Activated gamma-delta T cell treated with anti-CD3 and anti-CD28 coated beads, Interleukin-2, amount 50 U/mL, for 16 hours (primary cell): Measurements from ENCODE around the gene GPS2.
"Not testable (repeated sequence)": the region's sequence is repeated elsewhere in the genome, so short reads cannot be mapped to it uniquely, and the experiment has no call there.

Experiments used
- DNase-seq: peaks from one replicate; pipeline ENCODE4 v3.0.0-alpha.2; 2020; ENCODE audit warnings: low read depth

GPS2 gene

DNA sequence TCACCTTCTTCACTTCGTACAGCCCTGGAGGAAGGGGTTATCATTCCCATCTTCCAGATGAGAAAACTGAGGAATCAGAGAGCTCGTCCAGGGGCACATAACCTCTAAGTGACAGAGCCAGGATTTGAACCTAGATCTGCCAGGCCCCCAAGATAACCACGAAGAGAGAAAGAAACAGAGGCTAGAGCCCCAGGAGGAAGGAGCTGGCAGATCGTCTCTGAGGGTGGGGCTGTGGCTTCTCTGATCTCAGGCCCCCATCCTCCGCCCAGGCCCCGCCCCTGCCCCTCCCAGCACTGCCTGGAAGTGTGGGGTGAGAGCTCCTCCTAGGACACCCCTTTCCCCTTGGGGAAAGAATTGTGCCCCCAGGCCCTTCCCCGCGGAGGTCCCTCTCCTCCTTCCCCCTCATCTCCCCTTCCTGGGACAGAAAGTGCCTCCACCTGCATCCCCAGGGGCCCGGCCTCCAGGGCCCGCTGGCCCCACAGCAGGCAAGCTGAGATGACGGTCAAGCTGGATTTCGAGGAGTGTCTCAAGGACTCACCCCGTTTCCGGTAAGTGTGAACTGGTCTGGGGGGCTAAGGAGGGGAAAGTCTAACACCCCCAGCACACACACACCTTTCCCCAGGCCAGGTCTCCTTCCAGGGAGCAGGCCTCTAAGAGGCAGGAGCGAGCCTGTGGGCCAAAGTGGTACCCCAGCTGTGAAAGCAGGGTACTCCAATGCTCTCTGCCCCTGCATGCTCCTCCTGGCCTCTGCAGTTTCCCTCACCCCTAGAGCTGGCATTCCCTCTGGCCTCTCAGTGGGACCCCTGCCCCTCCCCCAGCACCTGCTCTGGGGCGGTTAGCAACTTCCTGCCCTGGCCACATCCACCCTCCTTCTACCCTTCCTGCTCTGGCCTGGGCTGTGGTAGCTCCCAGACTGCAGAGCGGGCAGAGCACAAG lies 21.3 kb upstream of the GPS2 start, which contains the start of gene ACAP1:
ACAP1 (plus strand) TSS at position 290 of the 936 bp plus-strand sequence; CDS start at position 496, 206 bp downstream.
- DNase-seq = peak; percentile 76

DNA sequence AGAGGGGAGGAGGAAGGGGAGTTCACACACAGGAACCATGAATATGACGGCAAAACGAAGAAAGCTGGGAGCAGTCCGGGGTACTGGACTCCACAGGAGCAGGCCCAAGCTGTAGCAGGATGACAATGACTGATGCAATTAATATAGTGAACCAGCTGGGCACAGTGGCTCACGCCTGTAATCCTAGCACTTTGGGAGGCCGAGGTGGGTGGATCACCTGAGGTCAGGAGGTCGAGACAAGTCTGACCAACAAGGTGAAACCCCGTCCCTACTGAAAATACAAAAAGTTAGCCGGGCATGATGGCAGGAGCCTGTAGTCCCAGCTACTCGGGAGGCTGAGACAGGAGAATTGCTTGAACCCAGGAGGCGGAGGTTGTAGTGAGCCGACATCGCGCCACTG lies 20.6 kb upstream of the GPS2 start:
- DNase-seq = not testable (repeated sequence)

DNA sequence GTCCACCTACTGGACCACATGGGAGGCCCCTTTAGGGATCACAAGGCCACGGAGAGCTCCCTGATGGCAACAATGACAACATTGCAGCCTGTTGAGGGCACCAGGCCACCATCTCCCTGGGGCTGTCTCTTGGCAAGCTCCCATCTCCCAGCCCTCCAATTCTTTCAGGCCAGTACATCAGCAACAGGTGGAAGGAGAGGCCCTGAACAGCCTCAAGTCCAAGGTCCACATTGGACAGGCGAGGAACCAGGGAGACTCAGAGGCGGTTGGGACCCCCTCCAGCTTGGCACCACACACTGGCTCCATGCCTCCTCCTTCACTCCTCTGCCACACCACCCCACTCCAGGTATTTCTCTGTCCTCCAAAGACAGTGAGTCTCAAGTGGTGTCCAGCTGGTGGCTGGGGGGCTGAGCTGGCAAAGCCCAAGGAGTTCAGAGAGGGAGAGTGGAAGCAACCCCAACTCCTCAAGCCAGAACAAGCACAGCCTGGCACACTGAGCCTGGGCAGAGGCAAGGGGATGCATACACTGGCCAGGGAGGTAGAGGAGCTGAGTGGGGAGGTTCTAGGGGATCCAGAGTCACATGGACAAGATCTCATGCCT lies 19.9 kb upstream of the GPS2 start:
- DNase-seq = no peak

DNA sequence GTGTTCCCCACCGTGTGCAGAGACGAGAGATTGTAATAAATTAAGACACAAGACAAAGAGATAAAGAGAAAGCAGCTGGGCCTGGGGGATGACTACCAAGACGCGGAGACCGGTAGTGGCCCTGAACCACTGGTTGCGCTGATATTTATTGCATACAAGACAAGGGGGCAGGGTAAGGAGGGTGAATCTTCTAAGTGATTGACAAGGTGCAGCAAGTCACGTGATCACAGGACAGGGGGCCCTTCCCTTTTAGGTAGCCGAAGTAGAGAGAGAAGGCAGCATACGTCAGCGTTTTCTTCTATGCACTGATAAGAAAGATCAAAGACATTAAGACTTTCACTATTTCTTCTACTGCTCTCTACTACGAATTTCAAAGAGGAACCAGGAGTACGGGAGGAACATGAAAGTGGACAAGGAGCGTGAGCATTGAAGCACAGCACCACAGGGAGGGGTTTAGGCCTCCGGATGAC lies 17.5 kb upstream of the GPS2 start:
- DNase-seq = not testable (repeated sequence)

DNA sequence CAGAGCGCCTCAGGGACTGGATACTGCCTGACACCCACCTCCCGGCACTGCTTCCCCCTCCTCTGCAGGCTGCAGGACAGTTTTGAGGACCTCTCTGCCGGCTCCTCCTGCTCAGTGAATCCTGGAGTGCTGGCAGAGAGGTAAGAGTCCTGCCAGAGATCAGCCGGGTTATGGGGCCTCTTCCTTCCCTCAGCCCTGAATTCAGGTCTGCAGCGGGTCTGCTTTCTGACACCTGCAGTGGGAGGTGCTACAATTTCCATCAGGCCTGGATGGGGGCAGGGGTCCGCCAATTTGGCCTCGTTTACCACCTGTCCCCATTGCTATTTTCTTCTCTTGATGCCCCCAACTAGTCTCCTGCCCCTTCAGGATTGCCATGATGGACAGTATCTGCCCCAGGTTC lies 17.0 kb upstream of the GPS2 start:
- DNase-seq = no peak

DNA sequence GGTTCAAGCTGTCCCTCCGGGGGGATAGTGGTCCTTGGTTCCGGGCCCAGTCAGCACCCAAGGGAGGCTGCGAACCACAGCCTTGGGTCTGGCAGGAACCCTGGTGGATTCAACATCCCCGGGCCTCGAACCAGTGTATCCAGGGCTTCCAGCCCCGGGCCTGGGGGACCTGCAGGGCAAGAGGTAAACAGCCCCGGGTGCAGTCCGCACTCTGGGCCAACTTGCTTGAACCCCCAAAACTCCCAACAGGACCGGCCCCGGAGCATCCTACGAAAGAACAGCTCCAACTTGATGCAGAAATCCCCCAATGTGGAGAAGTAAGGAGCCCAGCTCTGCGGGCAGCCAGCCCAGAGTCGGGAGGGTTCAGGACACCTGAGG lies 15.5 kb upstream of the GPS2 start:
- DNase-seq = no peak

DNA sequence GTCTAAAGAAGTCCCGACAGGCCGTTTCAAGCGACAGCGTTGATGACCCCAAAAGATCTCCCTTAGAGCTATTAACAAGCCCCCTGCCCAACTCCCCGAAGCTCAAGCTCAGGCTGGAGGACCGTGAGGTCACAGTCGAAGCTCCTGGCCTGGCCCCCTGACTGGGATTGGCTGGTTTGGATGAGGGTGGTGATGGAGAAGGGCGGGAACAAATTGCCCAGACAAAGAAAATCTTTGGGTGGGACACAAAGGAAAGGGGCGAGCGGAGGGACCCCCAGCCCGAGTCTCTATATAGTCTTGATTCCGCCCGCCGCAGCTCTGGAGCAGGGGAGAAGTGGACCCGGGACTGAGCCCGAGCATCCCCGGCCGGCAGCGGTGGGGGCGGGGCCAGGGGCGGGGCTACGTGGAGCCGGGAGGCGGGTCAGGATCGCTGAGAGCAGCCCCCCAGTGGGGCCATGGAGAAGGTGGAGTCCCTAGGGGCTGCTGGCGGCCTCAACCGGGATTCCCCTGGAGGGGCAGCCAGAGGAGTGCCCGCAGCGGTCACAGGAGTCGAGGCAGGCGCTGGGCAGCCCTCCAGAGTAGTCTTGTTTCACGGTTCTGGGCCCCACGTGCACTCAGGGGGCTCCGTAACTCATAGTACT lies 15.0 kb upstream of the GPS2 start:
- DNase-seq = peak; percentile 58

DNA sequence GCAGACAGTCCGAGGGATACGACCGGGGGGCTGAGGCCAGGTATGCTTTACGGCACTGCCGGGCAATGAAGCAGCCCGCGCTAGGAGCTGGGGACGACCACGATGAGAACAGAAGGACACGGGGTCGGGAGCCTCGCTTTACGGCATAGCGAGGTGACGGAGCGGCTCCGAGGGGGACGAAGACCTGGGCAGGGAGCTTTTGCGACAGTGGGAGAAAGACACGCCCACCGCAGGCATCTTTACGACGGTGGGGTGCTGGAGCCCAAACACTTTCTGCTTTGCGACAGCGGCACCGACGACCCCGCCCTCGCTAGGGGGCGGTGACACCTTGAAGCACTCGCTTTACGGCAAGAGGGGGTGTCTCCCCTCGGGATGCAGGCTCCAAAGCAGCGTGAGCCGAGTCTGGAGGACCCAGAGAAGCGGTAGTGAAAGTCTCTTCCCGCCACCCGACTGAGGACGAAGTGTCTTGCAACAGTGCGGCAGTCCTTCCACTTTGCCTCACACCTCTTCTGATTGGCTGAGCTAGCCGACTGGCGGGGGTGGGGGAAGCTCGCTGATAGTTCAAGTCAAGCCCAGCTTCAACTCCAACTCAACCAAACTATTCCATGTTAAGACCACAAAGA lies 14.3 kb upstream of the GPS2 start:
- DNase-seq = peak; percentile 93

DNA sequence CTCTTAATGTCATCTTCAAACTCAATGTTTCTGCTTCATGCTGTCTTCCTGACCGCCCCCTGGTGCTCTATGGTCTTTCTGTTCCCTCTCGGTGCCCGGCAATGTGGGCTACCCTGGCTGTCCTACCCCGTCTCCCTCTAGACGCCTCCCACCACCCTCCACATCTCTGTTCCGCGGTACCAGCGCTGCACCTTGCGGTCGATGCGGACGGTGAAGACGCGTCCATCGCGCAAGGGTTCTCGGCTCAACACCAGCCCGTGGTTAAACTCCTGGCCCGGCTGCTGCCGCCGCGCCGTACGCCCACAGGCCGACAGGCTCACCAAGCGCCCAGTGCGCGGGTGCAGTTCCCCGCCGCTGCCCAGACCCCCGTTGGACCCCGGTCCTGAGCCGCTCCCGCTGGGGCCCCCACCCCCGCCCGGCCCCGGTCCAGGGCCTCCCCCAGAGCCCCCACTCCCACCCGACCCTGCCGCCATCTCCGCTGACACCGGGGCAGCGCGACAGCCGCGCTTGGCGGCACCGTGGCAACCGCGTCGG lies 13.7 kb upstream of the GPS2 start, which contains the start of gene NEURL4:
NEURL4 (minus strand) TSS at position 496 of the 534 bp plus-strand sequence; CDS start at position 473, 23 bp downstream.
- no peak for DNase-seq

DNA sequence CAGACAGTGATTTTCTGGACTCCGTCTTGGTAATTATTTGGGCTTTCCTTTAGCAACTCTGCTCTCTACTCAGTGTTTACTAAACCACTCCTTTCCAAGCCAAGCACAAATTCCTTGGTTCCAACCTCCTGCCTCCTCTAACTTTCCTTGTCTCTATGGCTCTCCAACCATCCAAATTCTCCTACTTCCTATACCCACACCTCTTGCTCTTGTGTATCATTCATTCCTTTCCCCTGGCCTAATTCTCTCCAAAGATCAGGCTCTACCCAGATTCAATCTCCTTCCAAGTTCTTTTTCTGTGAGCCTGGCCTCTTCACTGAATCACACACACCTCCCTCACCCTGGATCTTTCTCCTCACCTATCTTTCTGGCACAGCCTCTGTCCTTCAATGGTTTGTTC lies 12.8 kb upstream of the GPS2 start:
- no peak for DNase-seq

DNA sequence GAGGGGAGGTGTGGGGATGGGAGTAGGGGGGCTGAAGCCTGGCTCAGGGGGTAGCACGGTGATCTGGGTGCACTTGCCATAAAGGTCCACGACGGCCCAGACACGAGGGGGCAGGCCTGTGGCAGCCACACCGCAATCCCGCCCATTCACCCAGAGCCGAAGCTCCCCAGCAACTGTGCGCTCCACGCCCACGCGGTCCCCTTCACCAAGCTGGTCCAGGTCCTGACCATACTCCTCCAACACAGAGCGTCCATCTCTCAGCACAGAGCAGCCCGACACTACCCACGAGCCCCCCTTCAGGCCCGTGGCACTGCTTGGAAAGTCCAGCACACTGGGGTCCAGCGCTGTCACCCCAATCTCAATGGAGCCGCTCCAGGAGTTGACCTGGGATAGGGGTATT lies 12.3 kb upstream of the GPS2 start:
- no peak for DNase-seq

DNA sequence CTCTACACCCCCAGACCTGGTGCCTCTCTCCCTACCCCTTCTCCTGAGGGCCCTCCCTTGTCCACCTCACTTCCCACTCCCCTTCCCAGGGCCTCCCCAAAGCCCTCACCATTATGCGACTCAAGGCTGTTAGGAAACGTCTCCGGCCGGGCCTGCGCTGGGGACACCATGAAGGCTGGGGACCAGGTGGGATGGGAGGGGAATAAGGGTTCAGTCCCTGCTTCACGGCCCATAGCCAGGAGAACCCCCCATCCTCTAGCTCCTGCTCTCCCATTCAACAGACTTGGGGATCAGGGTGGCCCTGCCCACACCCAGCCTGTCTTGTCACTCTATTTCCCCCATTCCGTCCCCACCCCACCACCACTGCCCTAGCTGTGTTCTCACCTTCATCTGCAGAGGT lies 11.9 kb upstream of the GPS2 start:
- no peak for DNase-seq

DNA sequence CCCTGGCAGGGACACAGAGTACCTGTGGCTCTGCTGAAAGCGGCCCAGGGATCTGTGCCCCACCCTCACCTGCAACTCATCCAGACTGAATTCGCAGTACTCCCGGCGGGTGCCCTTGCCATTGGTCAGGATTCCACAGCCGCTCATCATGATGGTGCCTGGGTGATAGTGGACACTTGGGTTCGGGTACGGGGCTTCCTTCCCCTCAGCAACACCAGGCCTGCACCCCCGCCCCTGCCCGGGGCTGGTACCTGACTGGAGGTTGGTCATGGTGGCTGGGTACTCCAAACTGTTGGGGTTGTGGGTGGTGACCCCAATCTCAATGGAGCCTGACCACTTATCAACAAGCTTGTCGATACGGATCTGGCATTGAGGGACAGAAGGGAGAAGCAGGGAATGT lies 11.0 kb upstream of the GPS2 start:
- DNase-seq = no peak

DNA sequence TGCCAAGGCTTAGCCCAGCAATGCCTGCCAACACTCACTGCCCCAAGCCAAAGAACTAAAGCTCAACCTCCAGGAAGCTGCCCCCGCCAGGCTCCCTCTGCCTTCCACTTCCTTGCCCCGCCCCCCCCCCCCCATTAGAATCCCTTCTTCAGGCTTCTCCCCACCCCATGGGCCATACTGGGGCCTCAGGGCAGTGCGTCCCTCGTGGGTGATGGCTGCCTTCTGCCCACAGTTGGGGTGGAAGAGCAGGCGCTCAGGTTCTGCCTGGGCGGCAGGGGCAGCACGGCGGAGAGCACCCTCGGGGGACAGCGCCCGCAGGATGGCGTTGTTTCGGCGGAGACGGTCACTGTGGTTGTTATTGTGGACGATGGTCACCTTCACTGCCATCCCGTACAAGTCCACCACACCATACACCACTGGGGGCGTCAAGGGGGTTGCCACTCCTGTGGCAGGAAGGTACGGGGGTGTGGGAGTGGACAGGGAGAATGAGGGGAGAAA lies 9.9 kb upstream of the GPS2 start:
- no peak for DNase-seq

DNA sequence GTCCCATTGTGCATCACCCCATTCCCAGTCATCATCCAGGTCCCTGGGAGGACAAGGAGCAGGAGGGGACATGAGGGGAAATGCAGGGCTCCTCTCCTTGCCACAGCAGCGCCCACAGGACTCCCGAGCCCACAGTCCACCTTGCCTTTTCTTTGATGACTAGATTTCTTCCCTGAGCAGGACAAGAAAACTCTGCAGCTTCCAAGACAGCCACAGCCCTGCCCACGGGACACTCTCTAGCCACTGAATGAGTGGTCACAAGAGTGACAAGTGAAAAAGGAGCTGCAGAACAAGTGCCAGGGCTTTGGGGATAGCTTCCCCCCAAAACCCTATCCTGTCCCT lies 9.2 kb upstream of the GPS2 start:
- DNase-seq = no peak

DNA sequence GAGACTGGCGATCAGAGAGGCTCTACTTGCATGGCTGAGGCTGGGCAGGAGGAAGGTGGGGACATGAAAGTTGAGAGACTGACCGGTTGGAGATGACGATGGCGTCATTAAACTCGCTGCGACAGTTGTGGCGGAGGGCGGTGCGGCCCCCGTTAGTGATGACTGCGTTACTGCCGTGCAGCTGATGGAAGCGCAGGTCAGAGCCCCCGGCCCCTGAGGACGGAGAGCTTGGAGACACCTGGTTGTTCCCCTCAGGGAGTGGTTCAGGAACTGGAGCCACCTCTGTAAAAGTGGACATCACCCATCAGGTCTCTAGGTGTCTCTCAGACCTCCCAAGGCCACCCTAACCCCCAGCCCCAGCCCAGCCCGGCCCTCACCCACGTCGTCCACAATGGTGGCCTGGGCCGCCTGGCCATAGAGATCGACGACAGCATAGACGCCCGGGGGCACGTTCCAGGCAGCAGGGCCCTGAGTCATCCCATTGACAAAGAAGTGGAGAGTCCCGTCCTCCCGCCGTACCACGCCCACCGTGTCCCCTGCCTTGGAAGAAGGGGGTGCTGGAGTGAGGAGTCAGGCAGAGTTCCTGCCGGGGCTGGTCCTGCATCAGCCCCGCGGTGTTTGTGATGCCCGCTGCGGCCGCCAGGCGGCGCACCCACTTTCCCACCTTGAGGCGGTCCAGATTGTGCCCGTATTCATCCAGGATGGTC lies 8.7 kb upstream of the GPS2 start:
- no peak for DNase-seq

DNA sequence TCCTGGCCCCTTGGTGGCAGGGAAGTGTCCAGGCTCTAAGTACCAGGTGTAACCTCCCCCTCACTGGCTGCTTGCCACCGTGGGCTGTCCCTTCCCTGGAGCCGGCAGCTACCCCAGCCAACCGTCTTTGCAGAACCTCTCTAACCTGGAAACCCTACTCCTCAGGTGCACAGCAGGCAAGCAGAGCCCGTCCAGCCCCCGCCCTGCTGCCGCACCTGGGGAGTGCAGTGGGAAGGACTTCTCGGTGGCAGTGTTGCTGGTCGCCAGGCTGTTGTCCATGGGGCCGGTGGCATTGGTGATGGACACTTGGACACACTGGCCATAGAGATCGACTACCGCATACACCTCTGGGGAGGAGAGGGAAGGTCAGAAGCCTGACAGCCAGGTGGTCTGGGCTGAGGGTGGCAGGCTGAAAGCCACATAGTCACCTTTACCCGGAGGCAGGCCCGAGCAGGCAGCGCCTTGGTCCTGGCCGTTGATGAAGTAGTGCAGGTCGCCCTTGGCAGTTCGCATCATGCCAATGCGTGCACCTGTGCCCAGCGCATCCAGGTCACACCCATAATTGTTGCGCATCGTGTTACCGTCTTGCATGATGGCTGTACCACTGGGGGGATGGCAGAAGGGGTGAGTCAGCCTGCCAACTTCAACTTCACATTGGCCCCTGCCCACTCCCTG lies 7.5 kb upstream of the GPS2 start:
- DNase-seq = no peak

DNA sequence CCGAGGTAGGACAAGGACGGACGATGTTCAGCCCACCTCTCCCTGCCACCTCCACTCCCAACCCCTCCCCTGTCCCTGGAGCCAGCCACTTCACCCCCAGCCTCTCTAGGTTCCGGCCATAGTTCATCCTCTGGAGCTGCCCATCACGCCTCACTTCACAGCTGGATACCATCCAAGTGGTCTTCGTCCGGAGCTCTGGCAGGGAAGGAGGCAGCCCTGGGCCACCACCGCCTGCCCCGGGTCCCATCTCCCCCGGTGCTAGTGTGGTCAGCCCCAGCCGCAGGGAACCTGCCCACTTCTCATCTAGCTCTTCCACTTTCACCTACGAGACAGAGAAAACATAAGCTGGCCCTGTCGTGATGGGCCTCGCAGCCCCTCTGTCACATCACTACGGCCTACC lies 6.3 kb upstream of the GPS2 start:
- DNase-seq = no peak

DNA sequence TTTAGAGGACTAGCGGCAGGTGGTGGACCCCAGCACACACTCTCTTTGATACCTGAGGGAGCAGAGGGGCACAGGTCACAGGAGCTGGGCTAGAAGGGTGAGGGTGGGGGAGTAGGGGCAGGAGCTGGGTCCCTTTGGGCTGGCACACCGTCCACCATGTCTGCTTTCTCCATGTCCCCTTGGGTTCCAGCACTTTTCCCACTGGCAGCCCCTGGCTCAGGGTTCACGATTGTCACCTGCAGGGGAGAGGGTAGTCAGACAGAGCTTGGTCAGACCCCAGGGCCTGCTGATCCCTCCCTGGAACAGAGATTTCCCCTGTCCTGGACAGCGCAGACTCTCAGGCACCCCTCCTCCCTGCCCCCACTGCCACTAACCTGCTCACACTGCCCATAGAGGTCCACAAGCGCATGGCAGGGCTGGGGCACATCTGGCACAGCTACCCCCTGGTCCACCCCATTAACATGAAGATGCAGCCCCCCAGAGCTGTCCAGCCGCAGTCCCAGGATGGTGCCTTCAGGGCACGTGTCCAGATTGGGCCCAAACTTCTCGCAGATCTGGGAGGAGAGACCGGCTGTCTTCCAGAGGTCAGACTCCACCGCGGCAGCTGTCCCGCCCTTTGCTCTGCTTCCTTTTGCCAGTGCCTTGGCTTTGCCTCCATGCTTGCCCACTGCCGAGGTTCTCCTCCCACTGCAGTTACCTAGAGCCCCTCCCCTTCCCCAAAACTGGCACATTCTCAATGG lies 3.1 kb upstream of the GPS2 start:
- DNase-seq = no peak
